Measurements from ENCODE around the gene FSTL1. TPM values are rescaled to one million over a fixed set of nuclear protein-coding genes. Genes with fewer than 3 reads are reported as not detected.

Gene FSTL1
- total RNA-seq, 1 donor from 2014 or later = 193 TPM

- peak; percentile 48 for DNase-seq (ENCODE audit: low read depth)
Measured at GRCh38 chr3:120469440-120469839, 18.6 kb upstream of the FSTL1 start.

GRCh38 chr3:120468635-120469295 is 18.0 kb upstream of the FSTL1 start:
- DNase-seq (ENCODE audit: low read depth) = no peak

GRCh38 chr3:120462409-120462959 is 11.7 kb upstream of the FSTL1 start:
- DNase-seq (ENCODE audit: low read depth) = no peak

- no peak for DNase-seq (ENCODE audit: low read depth)
Measured at GRCh38 chr3:120461416-120461815, 10.6 kb upstream of the FSTL1 start.

- DNase-seq (ENCODE audit: low read depth) = no peak
Measured at GRCh38 chr3:120460862-120461261, 10.1 kb upstream of the FSTL1 start.

GRCh38 chr3:120460181-120460790 is 9.5 kb upstream of the FSTL1 start:
- no peak for DNase-seq (ENCODE audit: low read depth)

GRCh38 chr3:120459196-120459595 is 8.4 kb upstream of the FSTL1 start:
- DNase-seq (ENCODE audit: low read depth) = peak; percentile 43

GRCh38 chr3:120457827-120458226 is 7.0 kb upstream of the FSTL1 start:
- no peak for DNase-seq (ENCODE audit: low read depth)

- DNase-seq (ENCODE audit: low read depth) = no peak
Measured at GRCh38 chr3:120454076-120454689, 3.4 kb upstream of the FSTL1 start.

GRCh38 chr3:120452816-120453215 is 2.0 kb upstream of the FSTL1 start:
- DNase-seq (ENCODE audit: low read depth) = no peak

- no peak for DNase-seq (ENCODE audit: low read depth)
Measured at GRCh38 chr3:120451806-120452205, 1.0 kb upstream of the FSTL1 start.

GRCh38 chr3:120451272-120451761 is 525 bp upstream of the FSTL1 start:
- no peak for DNase-seq (ENCODE audit: low read depth)

- DNase-seq (ENCODE audit: low read depth) = no peak
Measured at GRCh38 chr3:120449701-120450599, 842 bp downstream of the FSTL1 start.

GRCh38 chr3:120449251-120449650 is 1.5 kb downstream of the FSTL1 start:
- no peak for DNase-seq (ENCODE audit: low read depth)

- peak; percentile 71 for DNase-seq (ENCODE audit: low read depth)
Measured at GRCh38 chr3:120448756-120449155, 2.0 kb downstream of the FSTL1 start.

- no peak for DNase-seq (ENCODE audit: low read depth)
Measured at GRCh38 chr3:120446891-120447668, 3.7 kb downstream of the FSTL1 start.

- no peak for DNase-seq (ENCODE audit: low read depth)
Measured at GRCh38 chr3:120445654-120446053, 5.1 kb downstream of the FSTL1 start.

GRCh38 chr3:120443626-120444123 is 7.1 kb downstream of the FSTL1 start:
- DNase-seq (ENCODE audit: low read depth) = no peak

- no peak for DNase-seq (ENCODE audit: low read depth)
Measured at GRCh38 chr3:120442975-120443517, 7.7 kb downstream of the FSTL1 start.

- DNase-seq (ENCODE audit: low read depth) = no peak
Measured at GRCh38 chr3:120441776-120442175, 9.0 kb downstream of the FSTL1 start.
